Measurements from ENCODE around the gene LDLRAP1. TPM values are rescaled to one million over a fixed set of nuclear protein-coding genes. Genes with fewer than 3 reads are reported as not detected.

LDLRAP1 gene
- total RNA-seq, 2 donors from 2014 or later: 13.9 to 14.5 TPM

GRCh38 chr1:25607123-25607522, 63.7 kb downstream of the LDLRAP1 start:
- H3K36me3 Mint-ChIP-seq (ENCODE audit: low read depth): no peaks in the 10 kb centered on the region
- peaks cover 2% of the 10 kb centered on the region for H3K9me3 Mint-ChIP-seq
- 92 to 93% methylated on average over 5 of the region's 5 CpGs for WGBS, 2 experiments (ENCODE audit: insufficient coverage in 1 of 2, insufficient read length in 1 of 2)
- no peak for DNase-seq
- Histone ChIP-seq H3K27ac (ENCODE audit: low read depth, low read length) (no peak overlapping the region), H3K27me3 (ENCODE audit: control insufficient read depth, insufficient read depth, low read length, poor library complexity, severe bottlenecking) (peaks cover 29% of the 10 kb centered on the region), H3K36me3 (ENCODE audit: control insufficient read depth, insufficient read depth, low read length) (no peaks in the 10 kb centered on the region), H3K9ac (ENCODE audit: extremely low read depth, low read length, poor library complexity, severe bottlenecking) (no peak overlapping the region), H3K9me3 (ENCODE audit: control insufficient read depth, low read length) (no peaks in the 10 kb centered on the region), H3K4me3 (ENCODE audit: low read length) (no peak overlapping the region), H3K4me1 (ENCODE audit: control insufficient read depth, insufficient read depth, low read length) (no peaks in the 10 kb centered on the region)
- no peak overlapping the region for H3K4me3 Mint-ChIP-seq
- TF ChIP-seq, protein P1, sequence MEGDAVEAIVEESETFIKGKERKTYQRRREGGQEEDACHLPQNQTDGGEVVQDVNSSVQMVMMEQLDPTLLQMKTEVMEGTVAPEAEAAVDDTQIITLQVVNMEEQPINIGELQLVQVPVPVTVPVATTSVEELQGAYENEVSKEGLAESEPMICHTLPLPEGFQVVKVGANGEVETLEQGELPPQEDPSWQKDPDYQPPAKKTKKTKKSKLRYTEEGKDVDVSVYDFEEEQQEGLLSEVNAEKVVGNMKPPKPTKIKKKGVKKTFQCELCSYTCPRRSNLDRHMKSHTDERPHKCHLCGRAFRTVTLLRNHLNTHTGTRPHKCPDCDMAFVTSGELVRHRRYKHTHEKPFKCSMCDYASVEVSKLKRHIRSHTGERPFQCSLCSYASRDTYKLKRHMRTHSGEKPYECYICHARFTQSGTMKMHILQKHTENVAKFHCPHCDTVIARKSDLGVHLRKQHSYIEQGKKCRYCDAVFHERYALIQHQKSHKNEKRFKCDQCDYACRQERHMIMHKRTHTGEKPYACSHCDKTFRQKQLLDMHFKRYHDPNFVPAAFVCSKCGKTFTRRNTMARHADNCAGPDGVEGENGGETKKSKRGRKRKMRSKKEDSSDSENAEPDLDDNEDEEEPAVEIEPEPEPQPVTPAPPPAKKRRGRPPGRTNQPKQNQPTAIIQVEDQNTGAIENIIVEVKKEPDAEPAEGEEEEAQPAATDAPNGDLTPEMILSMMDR (conservative IDR thresholded peaks at IDR 0.05): no peak
- no peak overlapping the region for H3K27ac Mint-ChIP-seq
- peaks cover 22% of the 10 kb centered on the region for H3K27me3 Mint-ChIP-seq (ENCODE audit: insufficient read depth)
- peaks cover 4% of the 10 kb centered on the region for H3K4me1 Mint-ChIP-seq

DNA sequence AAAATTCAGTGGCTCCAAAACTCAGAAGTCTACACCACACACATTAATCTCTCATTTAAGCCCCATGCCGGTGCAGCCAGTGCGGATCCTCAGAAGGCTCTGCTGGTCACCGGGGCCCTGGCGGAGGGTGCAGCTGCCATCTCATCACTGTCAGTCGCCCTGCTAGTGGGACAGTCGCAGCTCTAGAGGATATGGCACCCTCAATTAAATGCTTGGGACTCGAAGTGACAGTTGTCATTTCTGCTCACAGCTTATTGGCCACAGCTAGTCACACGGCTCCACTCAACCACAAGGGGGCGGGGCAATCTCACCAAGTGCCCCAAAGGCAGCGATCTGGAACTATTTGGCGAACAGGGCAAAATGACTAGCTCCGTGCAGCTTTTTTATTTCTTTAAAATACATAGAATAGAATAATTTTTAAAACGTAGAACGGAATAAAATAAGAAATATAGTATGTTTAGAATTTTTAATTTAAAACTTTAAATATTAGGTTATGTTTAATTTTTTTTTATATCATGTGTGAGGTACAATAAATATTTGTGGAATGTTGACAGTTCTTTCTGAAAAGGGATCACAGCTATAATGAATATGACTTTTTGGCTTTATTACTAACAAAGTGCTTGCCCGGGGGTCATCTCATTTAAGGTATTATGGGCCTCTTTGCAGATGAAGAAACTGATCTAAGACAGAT, 65.2 kb downstream of the LDLRAP1 start:
- TF ChIP-seq, protein P1 (conservative IDR thresholded peaks at IDR 0.05): peak; percentile 69
- H3K9ac ChIP-seq (ENCODE audit: extremely low read depth, low read length, poor library complexity, severe bottlenecking): no peak overlapping the region

DNA sequence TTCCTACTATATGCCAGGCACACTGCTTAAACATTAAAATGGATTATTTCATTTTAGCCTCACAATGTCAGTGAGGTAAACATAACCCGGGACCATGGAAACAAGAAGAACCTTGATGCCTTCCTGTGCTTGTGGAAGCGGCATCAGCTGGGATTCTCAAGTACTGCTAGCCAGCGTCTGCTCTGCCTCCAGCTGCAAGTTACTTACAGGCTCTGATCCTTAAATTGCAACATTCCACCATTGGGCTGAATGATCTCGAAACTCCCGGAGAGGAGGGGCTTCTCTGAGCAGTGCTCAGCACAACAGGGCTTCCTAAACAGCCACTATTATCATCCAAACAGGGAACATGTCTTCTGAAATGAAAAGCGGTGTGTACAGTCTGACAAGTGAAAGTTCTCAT, 66.5 kb downstream of the LDLRAP1 start:
- Mint-ChIP-seq H3K36me3 (ENCODE audit: low read depth) (no peaks in the 10 kb centered on the region), H3K4me3 (no peak overlapping the region), H3K4me1 (peaks cover 4% of the 10 kb centered on the region), H3K27me3 (ENCODE audit: insufficient read depth) (peaks cover 38% of the 10 kb centered on the region), H3K27ac (no peak overlapping the region), H3K9me3 (no peaks in the 10 kb centered on the region)
- H3K9ac ChIP-seq (ENCODE audit: extremely low read depth, low read length, poor library complexity, severe bottlenecking): no peak overlapping the region
- no peak overlapping the region for H3K4me3 ChIP-seq (ENCODE audit: low read length)
- H3K4me1 ChIP-seq (ENCODE audit: control insufficient read depth, insufficient read depth, low read length): no peaks in the 10 kb centered on the region
- H3K36me3 ChIP-seq (ENCODE audit: control insufficient read depth, insufficient read depth, low read length): no peaks in the 10 kb centered on the region
- TF ChIP-seq, protein P1 (conservative IDR thresholded peaks at IDR 0.05): no peak
- no peaks in the 10 kb centered on the region for H3K9me3 ChIP-seq (ENCODE audit: control insufficient read depth, low read length)
- DNase-seq: peak; percentile 70
- peaks cover 56% of the 10 kb centered on the region for H3K27me3 ChIP-seq (ENCODE audit: control insufficient read depth, insufficient read depth, low read length, poor library complexity, severe bottlenecking)
- no peak overlapping the region for H3K27ac ChIP-seq (ENCODE audit: low read depth, low read length)
- whole genome bisulfite sequencing, 2 experiments (ENCODE audit: insufficient coverage in 1 of 2, insufficient read length in 1 of 2): 67 to 71% methylated on average over 4 to 6 of the region's 6 CpGs

More for the DNA sequence above, 65.2 kb downstream of the LDLRAP1 start:
- H3K4me1 ChIP-seq (ENCODE audit: control insufficient read depth, insufficient read depth, low read length): no peaks in the 10 kb centered on the region
- H3K27ac ChIP-seq (ENCODE audit: low read depth, low read length): no peak overlapping the region
- Mint-ChIP-seq H3K27me3 (ENCODE audit: insufficient read depth) (peaks cover 28% of the 10 kb centered on the region), H3K4me1 (peaks cover 4% of the 10 kb centered on the region), H3K9me3 (no peaks in the 10 kb centered on the region), H3K36me3 (ENCODE audit: low read depth) (no peaks in the 10 kb centered on the region), H3K27ac (no peak overlapping the region), H3K4me3 (no peak overlapping the region)
- peaks cover 43% of the 10 kb centered on the region for H3K27me3 ChIP-seq (ENCODE audit: control insufficient read depth, insufficient read depth, low read length, poor library complexity, severe bottlenecking)
- H3K36me3 ChIP-seq (ENCODE audit: control insufficient read depth, insufficient read depth, low read length): no peaks in the 10 kb centered on the region
- H3K4me3 ChIP-seq (ENCODE audit: low read length): no peak overlapping the region
- peak; percentile 92 for DNase-seq
- 24 to 41% methylated on average over 8 to 12 of the region's 15 CpGs for WGBS, 2 experiments (ENCODE audit: insufficient coverage in 1 of 2, insufficient read length in 1 of 2)
- H3K9me3 ChIP-seq (ENCODE audit: control insufficient read depth, low read length): no peaks in the 10 kb centered on the region
